IPS-NIHi11 (cell line): ENCODE results near the gene COL26A1.
A peak's percentile ranks its signal among the peaks of the same experiment; 100 is the strongest.
"Not testable (repeated sequence)": the region's sequence is repeated elsewhere in the genome, so short reads cannot be mapped to it uniquely, and the experiment has no call there.

Experiments
- DNase-seq: peaks from one replicate; pipeline ENCODE4 v3.0.0; 2012; ENCODE audit warnings: mixed read lengths, low spot score

COL26A1 gene

DNA sequence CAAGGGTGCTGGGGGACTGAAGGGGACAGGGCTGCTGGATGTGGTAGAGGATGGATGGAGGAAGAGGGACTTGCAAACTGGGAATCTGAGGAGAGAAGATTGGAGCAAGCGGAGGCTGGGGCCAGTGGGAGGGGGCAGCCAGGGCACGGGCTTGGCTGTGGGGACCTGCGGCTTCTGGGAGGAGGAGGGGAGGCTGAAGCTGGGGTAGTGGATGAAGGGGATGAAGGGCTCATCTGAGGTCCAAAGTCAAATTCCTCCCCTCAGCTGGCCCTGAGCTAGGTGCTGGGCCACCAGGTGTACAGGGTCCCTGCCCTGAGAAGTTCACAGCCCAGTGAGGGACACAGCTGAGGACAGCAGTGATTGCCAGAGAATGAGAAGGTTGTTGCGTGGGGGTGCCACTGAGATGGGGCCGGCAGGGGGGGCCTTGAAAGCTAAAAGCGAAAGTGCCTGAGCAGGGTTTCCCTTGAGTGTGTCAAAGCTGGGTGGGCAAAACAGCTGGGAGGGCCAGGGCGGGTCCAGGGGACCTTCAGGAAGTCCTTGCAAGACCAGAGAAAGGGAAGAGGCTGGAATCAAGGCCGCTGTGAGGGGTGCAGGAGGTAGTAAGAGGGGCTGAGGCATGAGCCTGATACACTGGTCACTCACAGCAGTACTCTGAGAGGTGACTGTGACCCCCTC lies 191.2 kb downstream of the COL26A1 start:
- no peak for DNase-seq

- no peak for DNase-seq
These were observed 192.1 kb downstream of the COL26A1 start for GRCh38 chr7:101554584-101555268.

DNA sequence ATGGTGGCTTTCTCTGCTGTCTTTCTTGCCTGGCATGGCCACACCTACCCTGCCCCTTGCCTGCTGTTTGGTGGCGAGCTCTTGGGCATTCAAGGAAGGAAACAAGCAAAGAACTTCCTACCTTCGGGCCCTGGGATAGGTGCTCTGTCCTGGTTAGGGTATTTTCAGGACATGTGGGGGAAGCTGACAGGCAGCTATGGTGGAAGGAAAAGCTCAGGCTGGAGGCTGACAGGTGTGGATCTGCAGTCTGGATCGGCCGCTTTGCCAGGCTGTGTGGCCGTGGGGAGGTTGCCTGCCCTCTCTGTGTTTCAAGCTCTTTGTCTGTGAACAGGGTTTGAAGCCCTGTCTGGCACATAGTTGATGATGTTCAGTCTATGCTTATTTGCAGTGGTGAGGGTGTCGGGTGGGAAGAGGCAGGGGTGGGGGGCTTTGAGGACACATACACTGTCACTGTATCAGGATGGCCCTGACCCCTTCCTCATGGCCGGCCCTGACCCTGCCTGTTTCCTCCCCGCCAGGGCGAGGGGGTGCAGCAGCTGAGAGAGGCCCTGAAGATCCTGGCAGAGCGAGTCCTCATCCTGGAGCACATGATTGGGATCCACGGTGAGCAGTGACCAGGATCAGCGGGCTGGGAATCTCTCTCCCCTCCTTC lies 192.7 kb downstream of the COL26A1 start:
- no peak for DNase-seq

DNA sequence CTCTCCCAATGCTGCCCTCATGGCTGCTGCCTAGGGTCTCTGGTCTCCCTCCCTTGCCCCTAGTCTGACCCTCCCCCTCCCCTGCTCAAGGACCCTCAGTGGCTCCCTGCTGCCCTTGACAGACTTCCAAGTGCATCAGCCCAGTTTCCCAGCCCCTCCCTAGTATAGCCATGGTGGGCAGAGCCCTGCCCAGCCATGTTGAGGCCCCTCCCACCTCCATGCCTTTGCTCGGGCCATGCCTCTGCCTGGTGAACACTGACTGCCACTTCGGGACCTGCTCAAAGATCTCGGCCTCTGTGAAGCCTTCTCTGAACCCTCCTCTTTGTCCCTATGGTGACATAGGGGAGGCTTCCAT lies 193.2 kb downstream of the COL26A1 start:
- no peak for DNase-seq

DNA sequence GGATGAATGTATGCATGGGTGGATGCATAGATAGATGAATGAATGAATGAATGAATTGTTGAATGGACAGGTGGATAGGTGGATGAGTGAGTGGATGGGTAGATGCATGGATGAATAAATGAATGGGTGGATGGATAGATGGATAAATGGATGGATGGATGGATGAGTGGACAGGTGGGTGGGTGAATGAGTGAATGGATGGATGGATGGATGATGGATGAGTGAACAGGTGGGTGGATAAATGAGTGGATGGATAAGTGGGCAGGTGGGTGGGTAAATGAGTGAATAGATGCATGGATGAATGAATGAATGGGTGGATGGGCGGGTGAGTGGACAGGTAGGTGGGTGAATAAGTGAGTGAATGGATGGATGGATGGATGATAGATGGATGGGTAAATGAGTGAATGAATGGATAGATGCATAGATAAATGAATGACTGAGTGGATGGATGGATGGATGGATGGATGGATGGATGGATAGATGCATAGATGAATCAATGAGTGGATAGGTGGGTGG lies 193.8 kb downstream of the COL26A1 start:
- DNase-seq: no peak

DNA sequence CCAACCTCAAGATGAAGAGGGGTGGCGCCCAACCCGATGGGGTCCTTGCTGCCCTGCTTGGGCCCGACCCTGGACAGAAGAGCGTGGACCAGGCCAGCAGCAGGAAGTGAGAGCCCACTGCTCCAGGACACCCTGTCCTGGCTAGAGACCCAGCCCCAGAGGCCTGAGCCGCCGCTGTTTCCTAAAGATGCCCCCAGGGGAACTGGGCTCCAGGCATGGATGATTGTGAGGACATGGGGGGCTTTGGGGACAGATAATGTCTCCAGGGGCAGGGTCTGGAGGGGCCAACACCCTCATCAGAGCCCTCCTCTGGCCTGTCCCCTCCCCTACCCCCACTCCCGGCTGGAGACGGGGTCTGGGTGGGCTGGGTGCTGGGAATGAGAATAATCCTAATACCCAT lies 194.7 kb downstream of the COL26A1 start:
- no peak for DNase-seq

DNA sequence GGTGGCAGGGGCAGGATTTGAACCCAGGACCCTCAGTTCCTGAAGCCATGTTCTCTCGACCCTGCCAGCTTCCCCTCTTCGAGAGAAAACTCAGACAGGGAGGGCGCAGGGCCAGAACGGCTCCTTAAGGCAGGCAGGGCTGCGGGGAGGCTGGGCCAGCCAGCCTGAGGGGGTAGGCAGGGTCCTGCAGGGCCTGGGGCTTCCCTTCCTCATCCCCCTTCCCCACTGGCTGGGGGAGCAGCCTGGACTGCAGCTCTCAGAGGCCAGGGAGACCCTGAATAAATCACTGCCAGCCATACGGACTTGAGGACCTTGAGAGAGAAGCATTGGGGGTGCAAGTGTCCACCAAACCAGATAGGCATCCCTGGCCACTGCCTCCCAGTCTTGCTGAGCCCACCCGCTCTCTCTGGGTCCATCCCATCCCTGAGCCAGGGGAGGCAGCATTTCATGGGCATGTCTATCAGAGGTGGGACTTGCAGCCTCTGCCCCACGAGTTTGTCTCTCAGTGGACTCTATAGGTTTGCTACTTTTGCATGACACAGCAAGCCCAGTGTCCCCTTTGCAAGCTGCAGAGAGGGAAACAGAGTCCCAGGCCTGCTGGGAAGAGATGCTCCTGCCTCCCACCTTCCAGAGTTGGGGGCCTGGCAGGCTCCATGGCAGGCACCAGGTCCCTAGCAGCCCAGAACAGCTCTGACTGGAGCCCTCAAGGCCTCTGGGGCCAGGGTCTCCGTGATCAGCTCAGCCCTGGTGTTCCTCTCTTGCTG lies 195.5 kb downstream of the COL26A1 start:
- no peak for DNase-seq

- no peak for DNase-seq
These were observed 196.2 kb downstream of the COL26A1 start for GRCh38 chr7:101558742-101559325.

DNA sequence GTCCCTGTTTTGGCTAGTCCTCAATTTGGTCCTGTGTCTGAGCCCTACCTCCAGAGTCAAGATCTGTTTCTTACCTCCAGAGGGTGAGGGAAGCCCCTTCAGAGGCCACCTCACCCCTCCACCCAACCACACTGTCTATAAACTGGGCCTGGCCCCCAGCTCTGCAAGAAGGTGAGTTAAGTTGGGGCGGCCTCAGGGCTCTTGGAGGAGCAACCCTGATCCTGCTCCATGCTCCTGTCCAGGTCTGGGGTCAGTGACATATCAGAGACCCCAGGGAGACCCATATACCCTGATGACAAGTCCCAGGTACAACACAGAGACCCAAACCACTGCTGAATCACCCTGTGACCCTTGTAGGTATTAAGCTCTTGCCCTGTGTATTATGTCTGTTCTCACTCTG lies 196.9 kb downstream of the COL26A1 start:
- no peak for DNase-seq

DNA sequence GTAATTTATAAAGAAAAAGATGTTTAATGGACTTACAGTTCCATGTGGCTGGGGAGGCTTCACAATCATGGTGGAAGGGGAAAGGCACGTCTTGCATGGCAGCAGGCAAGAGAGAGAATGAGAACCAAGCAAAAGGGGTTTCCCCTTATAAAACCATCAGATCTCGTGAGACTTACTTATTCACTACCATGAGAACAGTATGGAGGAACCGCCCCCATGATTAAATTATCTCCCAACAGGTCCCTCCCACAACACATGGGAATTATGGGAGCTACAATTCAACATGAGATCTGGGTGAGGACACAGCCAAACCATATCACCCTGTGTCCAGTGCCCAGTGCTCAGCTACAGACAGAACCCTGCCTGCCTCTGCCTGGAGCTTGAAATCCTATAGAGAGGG lies 197.3 kb downstream of the COL26A1 start:
- DNase-seq: not testable (repeated sequence)

DNA sequence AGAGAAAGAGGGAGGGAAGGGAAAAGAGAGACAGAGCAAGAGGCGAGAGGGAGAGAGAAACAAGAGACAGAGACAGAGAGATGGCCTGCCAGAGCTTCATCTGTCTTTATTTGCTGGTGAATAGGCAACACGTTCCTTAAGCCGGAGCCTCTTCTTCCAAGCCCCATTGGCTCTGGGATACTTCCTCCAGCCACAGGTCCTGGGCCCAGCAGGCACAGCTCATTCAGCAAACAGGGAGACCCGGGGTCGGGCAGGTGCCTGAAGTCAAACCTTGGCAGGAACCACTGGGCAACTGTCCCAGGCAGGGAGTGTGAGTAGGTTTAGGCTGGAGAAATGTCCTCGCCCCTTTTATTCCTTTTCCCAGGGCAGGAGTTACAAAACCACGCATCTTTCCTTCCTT lies 198.2 kb downstream of the COL26A1 start:
- no peak for DNase-seq

GRCh38 chr7:101561293-101561692 lies 198.6 kb downstream of the COL26A1 start:
- DNase-seq: not testable (repeated sequence)

GRCh38 chr7:101562531-101563197 lies 200.0 kb downstream of the COL26A1 start:
- DNase-seq: peak; percentile 41

DNA sequence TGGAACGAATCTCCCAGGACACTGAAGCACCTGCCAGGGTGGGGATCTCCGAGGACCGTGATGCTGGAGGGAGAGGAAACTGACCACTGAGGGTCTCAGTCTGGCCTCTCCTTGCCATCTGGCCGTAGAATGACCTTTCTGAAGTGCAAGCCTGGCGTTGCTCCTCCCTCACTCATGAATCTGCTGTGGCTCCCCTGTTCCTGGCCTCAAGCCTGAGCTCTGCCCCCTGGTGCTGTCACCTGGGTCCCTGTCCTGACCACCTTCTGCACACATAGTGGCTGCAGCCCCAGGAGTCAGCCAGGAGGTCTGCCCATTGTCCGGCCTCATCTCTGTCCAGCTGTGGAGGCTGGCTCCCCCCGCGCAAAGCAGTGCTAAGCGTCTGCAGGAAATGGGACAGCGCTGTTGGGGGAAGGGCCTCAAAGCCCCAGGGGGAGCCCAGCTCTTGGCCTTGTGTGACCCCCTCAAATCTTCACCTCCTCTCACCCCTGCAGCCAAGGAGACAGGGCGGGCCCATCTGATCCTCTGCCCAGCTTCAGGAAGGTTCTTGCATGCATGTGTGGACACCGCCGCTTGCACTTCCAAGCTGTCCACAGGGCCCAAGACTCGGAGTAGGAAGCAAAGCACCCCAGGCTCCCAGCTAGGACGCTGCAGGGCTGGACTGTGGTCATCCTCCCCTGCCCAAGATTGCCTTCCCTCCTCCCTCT lies 200.7 kb downstream of the COL26A1 start:
- DNase-seq: no peak

GRCh38 chr7:101563943-101564777 lies 201.5 kb downstream of the COL26A1 start:
- DNase-seq: peak; percentile 50

GRCh38 chr7:101564778-101565211 lies 202.1 kb downstream of the COL26A1 start:
- DNase-seq: peak; percentile 87

DNA sequence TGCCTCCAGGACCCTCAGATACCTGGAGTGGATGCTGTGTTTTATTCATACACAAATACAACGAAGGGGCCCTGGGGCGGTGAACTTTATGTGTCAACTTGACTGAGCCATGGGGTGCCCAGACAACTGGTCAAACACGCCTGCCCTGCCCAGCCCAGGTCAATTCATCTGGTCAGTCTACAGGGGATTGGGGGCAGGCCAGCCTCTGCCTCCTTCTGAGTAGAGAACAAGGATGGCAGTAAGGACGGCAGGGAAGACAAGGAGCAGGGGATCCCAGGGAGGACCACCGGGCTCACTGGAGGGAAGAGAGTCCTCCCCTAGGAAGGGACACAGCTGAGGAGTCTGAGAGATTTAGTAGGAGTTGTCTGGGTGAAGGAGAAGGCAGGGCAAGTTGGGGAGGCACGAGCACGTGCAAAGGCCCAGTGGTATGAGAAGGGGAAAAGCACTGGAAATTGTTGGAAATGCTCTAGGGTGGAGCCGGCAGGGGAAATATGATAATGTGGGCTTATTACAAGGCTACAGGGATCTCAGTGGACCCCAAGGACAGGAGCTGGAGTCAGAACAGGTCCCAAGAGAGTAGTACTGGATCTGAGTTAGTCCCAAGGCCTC lies 203.0 kb downstream of the COL26A1 start:
- no peak for DNase-seq

GRCh38 chr7:101567230-101567629 lies 204.6 kb downstream of the COL26A1 start:
- no peak for DNase-seq

- no peak for DNase-seq
These were observed 209.5 kb downstream of the COL26A1 start for GRCh38 chr7:101572156-101572555.
